Endothelial cell of umbilical vein (primary cell): ENCODE data around the gene CALCOCO2.
"Not testable (repeated sequence)": the region's sequence is repeated elsewhere in the genome, so short reads cannot be mapped to it uniquely, and the experiment has no call there.

Source experiments
- CTCF ChIP-seq, 2 donors: IDR thresholded peaks; 1 replicate in 1 of 2; 2 replicates in 1 of 2; pipeline ENCODE4 v1.5.1; 2011; ENCODE audit warnings: low read length in 2 of 2, mild to moderate bottlenecking in 2 of 2, moderate library complexity in 2 of 2, control low read depth in 1 of 2, inconsistent platforms in 1 of 2, low read depth in 1 of 2; ENCODE audit not compliant: insufficient read depth in 1 of 2; ENCODE audit errors: extremely low read depth in 1 of 2
- EZH2 ChIP-seq: IDR thresholded peaks from 2 replicates; pipeline ENCODE4 v1.6.1; 2012; ENCODE audit warnings: borderline replicate concordance, low read depth, mild to moderate bottlenecking, moderate library complexity, low read length, inconsistent platforms; ENCODE audit not compliant: severe bottlenecking
- FOS ChIP-seq: IDR thresholded peaks from 2 replicates; pipeline ENCODE4 v1.6.1; 2011; ENCODE audit warnings: mild to moderate bottlenecking, low read length, moderate library complexity, borderline replicate concordance; ENCODE audit not compliant: insufficient read depth
- MAX ChIP-seq: IDR thresholded peaks from 2 replicates; pipeline ENCODE4 v1.6.1; 2011; ENCODE audit not compliant: insufficient read depth, insufficient read length
- POLR2A ChIP-seq: IDR thresholded peaks from 2 replicates; pipeline ENCODE4 v1.6.1; 2012; ENCODE audit warnings: low read depth, mild to moderate bottlenecking, control low read depth, low read length
- POLR2AphosphoS5 ChIP-seq: IDR thresholded peaks from 2 replicates; pipeline ENCODE4 v1.6.1; 2012; ENCODE audit warnings: low read depth, mild to moderate bottlenecking, control low read depth, low read length, moderate library complexity; ENCODE audit not compliant: insufficient read depth

DNA sequence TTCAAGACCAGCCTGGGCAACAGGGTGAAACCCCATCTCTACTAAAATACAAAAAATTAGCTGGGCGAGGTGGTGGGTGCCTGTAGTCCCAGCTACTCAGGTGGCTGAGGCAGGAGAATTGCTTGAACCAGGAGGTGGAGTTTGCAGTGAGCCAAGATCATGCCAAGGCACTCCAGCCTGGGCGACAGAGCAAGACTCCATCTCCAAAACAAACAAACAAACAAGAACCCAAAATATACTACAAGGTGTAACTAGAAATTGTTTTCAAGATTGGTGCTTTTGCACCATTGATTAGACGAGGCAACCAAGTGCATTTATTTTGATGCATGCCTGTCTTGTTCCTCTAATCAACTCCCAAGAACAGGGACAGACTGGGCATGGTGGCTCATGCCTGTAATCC, 41.6 kb downstream of the CALCOCO2 start:
- not testable (repeated sequence) for TF ChIP-seq CTCF (IDR thresholded peaks at IDR 0.05; ENCODE audit: extremely low read depth in 1 of 2, insufficient read depth in 1 of 2, low read depth in 1 of 2, low read length in 2 of 2); FOS; POLR2A; EZH2; MAX; POLR2AphosphoS5
